ENCODE data around the gene CALD1.

CALD1 gene

GRCh38 chr7:134772401-134772800 lies 7.0 kb upstream of the CALD1 start:
- Mint-ChIP-seq H3K9me3 (ENCODE audit: low read depth) (no peaks in the 10 kb centered on the region), H3K36me3 (peaks cover 5% of the 10 kb centered on the region), H3K27me3 (no peaks in the 10 kb centered on the region), H3K4me1 (ENCODE audit: low read depth) (no peaks in the 10 kb centered on the region), H3K4me3 (no peak overlapping the region), H3K27ac (no peak overlapping the region)

- Mint-ChIP-seq H3K4me1 (ENCODE audit: low read depth) (no peaks in the 10 kb centered on the region), H3K27ac (no peak overlapping the region), H3K36me3 (peaks cover 5% of the 10 kb centered on the region), H3K9me3 (ENCODE audit: low read depth) (no peaks in the 10 kb centered on the region), H3K27me3 (no peaks in the 10 kb centered on the region), H3K4me3 (no peak overlapping the region)
Measured at GRCh38 chr7:134773164-134773563, 6.3 kb upstream of the CALD1 start.

DNA sequence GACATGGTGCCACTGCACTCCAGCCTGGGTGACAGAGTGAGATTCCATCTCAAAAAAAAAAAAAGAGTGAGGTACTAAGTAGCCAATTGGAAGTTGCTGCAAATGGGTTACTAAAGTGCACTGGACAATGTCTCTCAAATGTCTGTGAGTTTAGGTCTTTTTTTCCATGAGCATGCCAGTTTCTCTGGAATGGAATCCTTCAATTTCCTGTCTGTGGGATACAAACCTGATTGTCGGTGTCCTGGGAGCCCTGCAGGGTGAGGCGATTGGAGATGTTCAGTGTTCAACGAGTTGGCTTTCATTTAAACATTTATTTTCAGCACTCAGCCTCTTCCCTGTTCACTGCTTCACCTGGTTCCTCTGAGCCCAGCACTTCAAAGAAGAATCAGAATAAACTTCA lies 5.3 kb upstream of the CALD1 start:
- Mint-ChIP-seq H3K4me3 (no peak overlapping the region), H3K4me1 (ENCODE audit: low read depth) (no peaks in the 10 kb centered on the region), H3K9me3 (ENCODE audit: low read depth) (no peaks in the 10 kb centered on the region), H3K27me3 (no peaks in the 10 kb centered on the region), H3K27ac (no peak overlapping the region), H3K36me3 (peaks cover 5% of the 10 kb centered on the region)

- H3K27ac Mint-ChIP-seq: no peak overlapping the region
- H3K36me3 Mint-ChIP-seq: peaks cover 5% of the 10 kb centered on the region
- H3K27me3 Mint-ChIP-seq: no peaks in the 10 kb centered on the region
- no peak overlapping the region for H3K4me3 Mint-ChIP-seq
- peaks cover 2% of the 10 kb centered on the region for H3K4me1 Mint-ChIP-seq (ENCODE audit: low read depth)
- H3K9me3 Mint-ChIP-seq (ENCODE audit: low read depth): no peaks in the 10 kb centered on the region
Measured at GRCh38 chr7:134777470-134777869, 2.0 kb upstream of the CALD1 start.

DNA sequence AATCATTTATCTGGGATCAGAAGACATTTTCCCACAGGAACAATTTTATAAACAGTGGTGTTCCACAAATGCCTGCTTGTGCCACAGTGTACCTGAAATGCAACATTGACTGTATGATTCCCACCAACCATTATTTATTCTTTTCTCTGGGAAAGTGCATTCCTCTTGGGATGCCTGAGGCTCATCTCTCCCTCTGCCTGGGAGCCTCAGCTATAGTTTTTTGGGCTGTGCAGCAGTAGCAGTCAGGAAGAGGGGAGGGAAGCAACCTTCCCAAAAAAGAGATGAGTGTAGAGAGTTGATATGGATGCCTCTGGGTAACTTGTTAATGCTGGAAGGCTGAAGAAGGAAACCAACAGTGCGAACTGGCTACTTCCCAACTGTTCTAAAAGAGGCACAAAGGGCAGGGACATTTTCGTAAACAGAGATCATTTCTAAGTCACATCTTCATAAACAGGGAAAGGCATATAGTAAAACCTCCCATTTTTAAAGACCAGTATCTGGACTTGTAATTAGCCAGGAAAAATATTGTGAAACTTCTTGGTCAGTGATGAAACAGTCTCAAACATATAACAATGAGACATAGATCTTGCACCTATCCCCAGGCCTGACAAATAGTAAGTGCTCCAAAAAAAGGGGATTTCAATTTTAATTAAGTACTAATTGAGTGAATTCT lies 1.4 kb upstream of the CALD1 start:
- no peaks in the 10 kb centered on the region for H3K27me3 Mint-ChIP-seq
- peaks cover 2% of the 10 kb centered on the region for H3K4me1 Mint-ChIP-seq (ENCODE audit: low read depth)
- no peak overlapping the region for H3K4me3 Mint-ChIP-seq
- H3K36me3 Mint-ChIP-seq: peaks cover 5% of the 10 kb centered on the region
- no peak overlapping the region for H3K27ac Mint-ChIP-seq
- H3K9me3 Mint-ChIP-seq (ENCODE audit: low read depth): no peaks in the 10 kb centered on the region

DNA sequence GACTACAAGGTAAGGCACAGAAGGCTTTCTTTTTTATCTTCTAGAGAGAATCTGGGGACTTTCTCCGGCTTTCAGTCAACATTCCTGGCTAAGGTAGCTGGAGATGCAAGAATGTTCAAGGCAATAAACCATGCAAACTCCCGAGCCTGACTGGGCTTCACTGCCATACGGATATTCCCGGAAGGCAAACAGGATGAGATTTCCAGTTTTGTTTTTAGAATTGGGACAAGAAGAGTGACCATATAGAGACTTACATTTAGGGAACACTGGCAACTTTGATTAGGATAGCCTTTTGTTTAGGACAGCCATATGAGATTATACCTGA lies 269 bp downstream of the CALD1 start:
- no peak overlapping the region for H3K4me3 Mint-ChIP-seq
- H3K4me1 Mint-ChIP-seq (ENCODE audit: low read depth): peaks cover 2% of the 10 kb centered on the region
- H3K9me3 Mint-ChIP-seq (ENCODE audit: low read depth): no peaks in the 10 kb centered on the region
- peaks cover 2% of the 10 kb centered on the region for H3K36me3 Mint-ChIP-seq
- no peak overlapping the region for H3K27ac Mint-ChIP-seq
- H3K27me3 Mint-ChIP-seq: no peaks in the 10 kb centered on the region

GRCh38 chr7:134780166-134780828 lies 863 bp downstream of the CALD1 start:
- Mint-ChIP-seq H3K27ac (no peak overlapping the region), H3K9me3 (ENCODE audit: low read depth) (no peaks in the 10 kb centered on the region), H3K4me3 (no peak overlapping the region), H3K36me3 (no peaks in the 10 kb centered on the region), H3K27me3 (no peaks in the 10 kb centered on the region), H3K4me1 (ENCODE audit: low read depth) (peaks cover 2% of the 10 kb centered on the region)

- Mint-ChIP-seq H3K27ac (no peak overlapping the region), H3K4me3 (no peak overlapping the region), H3K4me1 (ENCODE audit: low read depth) (peaks cover 2% of the 10 kb centered on the region), H3K9me3 (ENCODE audit: low read depth) (no peaks in the 10 kb centered on the region), H3K36me3 (no peaks in the 10 kb centered on the region), H3K27me3 (no peaks in the 10 kb centered on the region)
Measured at GRCh38 chr7:134781171-134781570, 1.7 kb downstream of the CALD1 start.

GRCh38 chr7:134782121-134782623 lies 2.7 kb downstream of the CALD1 start:
- H3K4me3 Mint-ChIP-seq: no peak overlapping the region
- H3K4me1 Mint-ChIP-seq (ENCODE audit: low read depth): peaks cover 2% of the 10 kb centered on the region
- no peak overlapping the region for H3K27ac Mint-ChIP-seq
- H3K27me3 Mint-ChIP-seq: no peaks in the 10 kb centered on the region
- no peaks in the 10 kb centered on the region for H3K36me3 Mint-ChIP-seq
- no peaks in the 10 kb centered on the region for H3K9me3 Mint-ChIP-seq (ENCODE audit: low read depth)

DNA sequence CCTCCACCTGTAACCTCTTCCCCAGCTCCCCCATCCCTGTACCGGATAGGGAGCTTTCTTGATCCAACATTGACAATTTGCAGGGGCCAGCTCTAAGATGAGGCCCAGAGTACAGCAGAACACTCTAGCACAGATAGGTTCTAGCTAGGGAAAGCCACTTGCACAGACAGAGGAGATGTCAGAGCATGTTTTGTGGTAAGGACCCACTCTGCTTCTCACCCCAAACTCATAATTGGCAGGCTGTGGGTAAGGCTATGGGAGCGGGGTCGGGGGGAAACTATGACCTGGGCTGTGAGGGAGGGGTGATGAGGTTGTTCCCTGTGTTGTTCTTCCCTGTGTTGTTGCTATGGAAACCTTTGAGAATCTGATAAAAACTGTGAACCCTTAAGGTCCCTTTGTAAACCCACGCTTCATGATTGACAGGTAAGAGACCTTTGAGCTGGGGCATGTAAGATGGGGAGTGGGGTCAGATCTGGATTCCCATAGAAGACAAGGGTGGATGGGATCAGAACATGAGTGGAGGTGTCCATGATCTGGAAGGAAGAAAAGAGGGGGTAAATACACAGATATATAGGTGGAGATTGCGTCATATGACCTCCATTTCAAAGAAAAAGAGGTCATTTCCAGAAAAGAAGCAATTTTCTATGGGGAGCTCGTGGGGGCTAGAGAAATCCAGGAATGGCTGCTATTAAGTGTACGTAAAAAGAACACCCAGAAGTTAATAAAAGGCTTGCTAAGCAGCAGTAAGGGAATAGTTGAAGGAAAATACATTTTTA lies 4.0 kb downstream of the CALD1 start:
- Mint-ChIP-seq H3K27ac (no peak overlapping the region), H3K4me3 (no peak overlapping the region), H3K36me3 (no peaks in the 10 kb centered on the region), H3K27me3 (no peaks in the 10 kb centered on the region), H3K9me3 (ENCODE audit: low read depth) (no peaks in the 10 kb centered on the region), H3K4me1 (ENCODE audit: low read depth) (peaks cover 2% of the 10 kb centered on the region)

GRCh38 chr7:134784251-134785049 lies 5.0 kb downstream of the CALD1 start:
- Mint-ChIP-seq H3K27me3 (no peaks in the 10 kb centered on the region), H3K36me3 (no peaks in the 10 kb centered on the region), H3K4me1 (ENCODE audit: low read depth) (peaks cover 2% of the 10 kb centered on the region), H3K4me3 (no peak overlapping the region), H3K9me3 (ENCODE audit: low read depth) (no peaks in the 10 kb centered on the region), H3K27ac (no peak overlapping the region)

DNA sequence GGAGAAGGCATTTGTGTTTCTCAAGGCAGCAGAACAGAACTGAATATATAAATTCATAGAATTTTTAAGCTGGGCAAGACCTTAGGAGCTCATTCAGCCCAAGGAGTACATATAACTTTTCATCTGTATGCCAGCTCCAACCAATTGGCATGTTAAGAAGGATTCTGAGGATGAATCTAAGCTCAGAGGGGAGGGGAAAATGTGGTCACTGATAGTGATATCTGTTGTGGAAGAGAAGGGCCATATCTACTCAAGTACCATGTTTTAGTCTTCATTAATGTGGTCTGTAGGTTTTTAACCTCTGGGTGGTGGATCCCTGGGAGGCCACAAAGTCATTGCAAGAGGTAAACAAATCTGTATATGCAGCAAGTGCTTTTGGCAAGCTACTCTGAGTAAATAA lies 6.4 kb downstream of the CALD1 start:
- Mint-ChIP-seq H3K27me3 (no peaks in the 10 kb centered on the region), H3K4me1 (ENCODE audit: low read depth) (peaks cover 2% of the 10 kb centered on the region), H3K27ac (no peak overlapping the region), H3K36me3 (no peaks in the 10 kb centered on the region), H3K9me3 (ENCODE audit: low read depth) (no peaks in the 10 kb centered on the region), H3K4me3 (no peak overlapping the region)

- Mint-ChIP-seq H3K27me3 (no peaks in the 10 kb centered on the region), H3K4me1 (ENCODE audit: low read depth) (peaks cover 1% of the 10 kb centered on the region), H3K4me3 (no peak overlapping the region), H3K9me3 (ENCODE audit: low read depth) (no peaks in the 10 kb centered on the region), H3K36me3 (peaks cover 4% of the 10 kb centered on the region), H3K27ac (no peak overlapping the region)
Measured at GRCh38 chr7:134787064-134787463, 7.6 kb downstream of the CALD1 start.

DNA sequence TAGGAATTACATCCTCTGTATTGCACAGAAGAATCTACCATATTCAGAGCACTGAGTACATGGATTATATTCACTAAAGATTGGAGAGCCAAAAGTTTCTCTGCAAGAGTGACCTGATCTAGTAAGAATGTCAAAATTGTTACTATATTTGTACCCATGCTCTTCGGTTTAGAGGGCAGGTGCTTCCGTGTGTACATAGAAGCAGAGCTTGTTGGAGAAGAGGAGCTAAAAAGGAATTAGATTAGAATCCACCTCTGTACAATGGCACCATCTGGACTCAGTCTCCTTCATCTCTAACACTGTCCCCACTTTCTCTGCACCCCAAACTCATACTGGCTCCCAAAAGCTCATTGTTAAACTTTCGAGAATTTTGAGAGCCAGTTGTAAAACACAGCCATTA lies 8.3 kb downstream of the CALD1 start:
- H3K9me3 Mint-ChIP-seq (ENCODE audit: low read depth): no peaks in the 10 kb centered on the region
- no peak overlapping the region for H3K4me3 Mint-ChIP-seq
- H3K36me3 Mint-ChIP-seq: peaks cover 4% of the 10 kb centered on the region
- H3K4me1 Mint-ChIP-seq (ENCODE audit: low read depth): no peaks in the 10 kb centered on the region
- no peaks in the 10 kb centered on the region for H3K27me3 Mint-ChIP-seq
- no peak overlapping the region for H3K27ac Mint-ChIP-seq

DNA sequence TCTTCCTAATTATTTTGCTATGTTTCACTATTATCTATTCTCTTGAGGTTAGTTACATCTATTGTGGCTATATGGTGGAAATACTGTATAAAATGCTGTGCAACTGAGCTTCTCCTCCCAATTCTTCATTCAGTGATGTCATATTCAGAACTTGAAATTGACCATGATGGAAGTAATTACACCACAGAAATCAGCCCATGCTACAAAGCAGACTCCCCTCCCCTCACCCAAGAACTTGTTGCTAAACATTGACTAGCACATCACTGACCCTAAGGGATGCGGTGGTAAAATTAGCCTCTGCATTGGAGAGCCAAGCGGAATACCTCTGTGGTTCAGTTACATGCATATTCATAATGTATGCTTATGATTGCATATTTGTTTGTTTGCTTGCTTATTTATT lies 8.8 kb downstream of the CALD1 start:
- H3K27me3 Mint-ChIP-seq: no peaks in the 10 kb centered on the region
- no peaks in the 10 kb centered on the region for H3K4me1 Mint-ChIP-seq (ENCODE audit: low read depth)
- H3K36me3 Mint-ChIP-seq: peaks cover 4% of the 10 kb centered on the region
- H3K9me3 Mint-ChIP-seq (ENCODE audit: low read depth): no peaks in the 10 kb centered on the region
- H3K4me3 Mint-ChIP-seq: no peak overlapping the region
- H3K27ac Mint-ChIP-seq: no peak overlapping the region

Measured in activated naive CD8-positive, alpha-beta T cell (primary cell).